Epithelial cell of esophagus (primary cell): ENCODE data around the gene CFAP53.

Experiments
- DNase-seq: peaks from one replicate; pipeline ENCODE4 v3.0.0; 2010; ENCODE audit warnings: low read depth
- H3K4me3 ChIP-seq: 2 replicates; pipeline ENCODE4 v1.5.1; 2011; ENCODE audit warnings: mild to moderate bottlenecking, low read length, control low read depth
- TF ChIP-seq, protein P1 (sequence below): IDR thresholded peaks from 2 replicates; pipeline ENCODE4 v1.5.1; 2011; ENCODE audit warnings: low read depth, mild to moderate bottlenecking, low read length, control low read depth, inconsistent platforms; ENCODE audit not compliant: insufficient read depth; ENCODE audit errors: missing control alignments

CFAP53 gene

DNA sequence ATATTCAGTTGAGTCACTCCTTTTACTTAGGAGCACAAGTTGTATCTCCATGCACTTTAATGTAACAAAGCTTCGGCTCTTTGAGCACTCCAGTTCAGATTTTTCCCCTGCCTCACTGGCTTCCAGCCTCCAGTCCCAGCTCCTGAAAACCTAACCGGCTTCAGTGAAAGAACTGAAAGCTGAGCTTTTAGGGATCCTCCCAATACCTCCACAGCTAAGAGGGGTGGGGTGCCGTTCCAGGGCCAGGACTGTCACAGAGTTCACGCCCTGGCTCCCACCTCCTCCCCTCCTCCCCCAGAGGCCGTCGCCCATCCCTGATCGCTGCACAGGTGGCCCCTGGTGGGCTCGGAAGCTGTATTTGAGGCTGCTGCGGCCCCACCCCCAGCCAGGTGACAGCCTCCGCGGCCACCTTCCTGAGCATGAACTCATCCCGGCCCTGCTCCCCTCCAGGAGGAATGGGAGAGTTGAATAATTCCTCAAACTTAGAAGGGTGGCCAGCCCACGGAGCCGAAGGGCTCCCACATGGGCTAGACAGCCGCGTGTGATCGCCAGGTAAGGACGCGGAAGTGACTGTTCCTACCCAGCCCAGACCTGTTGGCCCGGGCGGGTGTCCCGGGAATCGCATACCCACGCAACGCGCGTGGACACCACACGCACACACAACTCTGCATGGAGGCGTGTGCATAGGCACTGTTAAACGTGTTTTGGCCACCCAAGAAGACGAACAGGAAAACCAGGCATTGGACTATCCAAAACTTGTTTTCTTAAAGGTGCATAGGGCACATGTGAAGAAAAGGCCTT is 73.1 kb downstream of the CFAP53 start:
- TF ChIP-seq, protein P1, sequence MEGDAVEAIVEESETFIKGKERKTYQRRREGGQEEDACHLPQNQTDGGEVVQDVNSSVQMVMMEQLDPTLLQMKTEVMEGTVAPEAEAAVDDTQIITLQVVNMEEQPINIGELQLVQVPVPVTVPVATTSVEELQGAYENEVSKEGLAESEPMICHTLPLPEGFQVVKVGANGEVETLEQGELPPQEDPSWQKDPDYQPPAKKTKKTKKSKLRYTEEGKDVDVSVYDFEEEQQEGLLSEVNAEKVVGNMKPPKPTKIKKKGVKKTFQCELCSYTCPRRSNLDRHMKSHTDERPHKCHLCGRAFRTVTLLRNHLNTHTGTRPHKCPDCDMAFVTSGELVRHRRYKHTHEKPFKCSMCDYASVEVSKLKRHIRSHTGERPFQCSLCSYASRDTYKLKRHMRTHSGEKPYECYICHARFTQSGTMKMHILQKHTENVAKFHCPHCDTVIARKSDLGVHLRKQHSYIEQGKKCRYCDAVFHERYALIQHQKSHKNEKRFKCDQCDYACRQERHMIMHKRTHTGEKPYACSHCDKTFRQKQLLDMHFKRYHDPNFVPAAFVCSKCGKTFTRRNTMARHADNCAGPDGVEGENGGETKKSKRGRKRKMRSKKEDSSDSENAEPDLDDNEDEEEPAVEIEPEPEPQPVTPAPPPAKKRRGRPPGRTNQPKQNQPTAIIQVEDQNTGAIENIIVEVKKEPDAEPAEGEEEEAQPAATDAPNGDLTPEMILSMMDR: no peak
- H3K4me3 ChIP-seq: peak overlapping the region; percentile 48
- peak; percentile 53 for DNase-seq

DNA sequence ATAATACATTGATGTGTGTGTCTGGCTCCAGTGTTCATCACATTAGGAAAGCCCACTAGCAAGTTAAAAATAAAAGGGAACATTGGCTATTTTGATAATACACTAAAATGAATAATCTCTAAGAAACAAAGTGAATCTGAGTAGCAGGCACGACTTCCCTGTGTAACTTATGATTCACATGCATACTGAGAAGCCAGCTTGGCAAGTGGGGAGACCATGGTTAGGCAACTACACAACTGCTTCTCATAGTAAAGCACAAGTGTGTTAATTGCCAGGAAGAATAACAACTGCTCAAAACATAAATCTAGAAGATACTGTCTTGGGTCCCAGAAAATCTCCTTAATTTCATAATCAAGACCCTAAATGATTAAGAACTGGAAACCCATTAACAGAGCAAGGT is 75.4 kb downstream of the CFAP53 start:
- H3K4me3 ChIP-seq: no peak overlapping the region
- TF ChIP-seq, protein P1: no peak
- DNase-seq: peak; percentile 91

DNA sequence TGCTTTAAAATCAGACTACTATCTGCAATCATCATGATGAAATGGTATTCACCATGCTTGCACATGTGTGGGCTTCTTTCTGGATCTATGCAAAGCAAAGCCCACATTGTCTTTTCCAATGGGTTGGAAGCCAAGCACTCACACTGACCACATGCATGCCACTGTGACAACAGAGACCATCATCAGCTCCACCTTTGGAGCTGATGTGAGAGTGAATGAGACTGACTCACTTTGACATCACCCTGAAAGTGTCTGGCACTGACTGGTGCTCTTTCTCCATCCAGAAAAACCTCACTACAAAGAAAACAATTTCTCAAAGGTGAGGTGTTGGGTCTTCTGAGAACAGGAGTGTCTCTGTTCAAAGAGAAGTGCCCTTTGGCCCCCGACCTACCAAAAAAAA is 76.1 kb downstream of the CFAP53 start:
- peak; percentile 92 for DNase-seq
- TF ChIP-seq, protein P1: no peak
- no peak overlapping the region for H3K4me3 ChIP-seq

DNA sequence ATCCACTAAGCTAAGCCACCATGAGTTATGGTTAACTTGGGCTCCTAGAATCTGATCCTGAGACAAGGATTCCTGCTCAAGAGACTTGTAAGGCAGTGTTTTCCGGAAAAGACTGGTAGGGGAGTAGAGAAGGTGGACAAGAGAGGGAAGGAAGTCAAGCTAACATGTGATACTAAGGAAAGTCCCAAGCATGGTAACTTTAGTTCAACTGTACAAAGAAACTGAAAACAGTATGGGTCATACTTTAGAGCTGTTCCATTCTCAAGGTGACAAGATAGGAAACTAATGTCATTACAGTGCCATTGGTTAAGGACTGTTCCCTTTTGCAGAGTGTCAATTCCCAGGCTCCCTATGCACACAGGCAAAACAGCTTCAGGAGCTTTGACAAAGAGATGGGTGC is 77.1 kb downstream of the CFAP53 start:
- TF ChIP-seq, protein P1: no peak
- no peak for DNase-seq
- H3K4me3 ChIP-seq: no peak overlapping the region

DNA sequence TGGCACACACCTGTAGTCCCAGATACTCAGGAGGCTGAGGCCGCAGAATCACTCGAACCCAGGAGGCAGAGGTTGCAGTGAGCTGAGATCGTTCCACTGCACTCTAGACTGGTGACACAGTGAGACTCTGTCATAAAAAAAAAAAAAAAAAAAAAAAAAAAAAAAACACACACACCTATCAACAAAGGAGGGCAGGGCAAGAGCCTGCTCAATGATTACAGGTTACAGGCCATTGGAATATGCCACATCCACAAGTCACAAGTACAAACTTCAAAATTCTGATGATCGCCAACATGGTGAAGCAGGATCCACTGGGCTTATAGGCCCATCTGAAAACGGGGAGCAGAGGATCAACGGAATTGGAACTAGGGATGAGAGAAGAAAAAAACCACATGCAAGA is 77.6 kb downstream of the CFAP53 start:
- no peak overlapping the region for H3K4me3 ChIP-seq
- TF ChIP-seq, protein P1: no peak
- no peak for DNase-seq

DNA sequence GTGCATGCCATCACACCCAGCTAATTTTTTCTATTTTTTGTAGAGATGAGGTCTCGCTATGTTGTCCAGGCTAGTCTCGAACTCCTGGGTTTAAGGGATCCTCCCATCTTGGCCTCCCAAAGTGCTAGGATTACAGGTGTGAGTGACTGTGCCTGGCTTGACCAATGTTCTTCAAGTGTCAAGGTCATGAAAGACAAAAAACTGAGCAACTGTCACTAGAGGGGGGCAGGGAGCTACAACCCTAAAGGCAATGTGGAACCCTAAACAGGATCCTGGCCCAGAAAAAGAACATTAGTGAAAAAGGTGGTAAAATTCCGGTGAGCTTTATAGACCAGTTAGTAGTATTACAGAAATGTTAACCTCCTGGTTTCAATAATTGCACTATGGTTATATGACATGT is 78.6 kb downstream of the CFAP53 start:
- H3K4me3 ChIP-seq: no peak overlapping the region
- TF ChIP-seq, protein P1: no peak

DNA sequence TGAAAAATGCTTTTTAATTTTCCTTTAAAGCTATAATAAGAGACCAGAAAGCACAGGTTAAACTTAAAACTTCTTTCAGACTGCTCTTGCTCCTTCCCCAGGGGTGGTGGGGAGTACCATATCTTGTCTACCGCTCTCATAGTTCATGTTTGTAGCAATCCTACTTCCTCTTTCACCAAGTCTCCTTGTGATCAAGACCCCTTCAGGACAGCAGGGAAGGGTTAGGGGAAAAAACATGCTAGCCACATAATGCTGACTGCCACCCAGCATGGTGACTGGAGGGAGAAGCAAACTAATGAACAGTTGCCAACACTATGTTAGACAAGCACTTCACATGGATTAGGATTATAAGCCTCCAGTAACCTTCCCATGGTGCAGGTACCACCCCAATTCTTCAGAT is 79.9 kb downstream of the CFAP53 start:
- TF ChIP-seq, protein P1: no peak
- no peak overlapping the region for H3K4me3 ChIP-seq
- no peak for DNase-seq

More for the DNA sequence above, 78.6 kb downstream of the CFAP53 start:
- no peak for DNase-seq
